ENCODE data around the gene TTC4. TPM values are rescaled to one million over a fixed set of nuclear protein-coding genes. Genes with fewer than 3 reads are reported as not detected.
A peak's percentile ranks its signal among the peaks of the same experiment; 100 is the strongest.

TTC4 gene
- total RNA-seq, 2 donors from 2014 or later: 23.1 to 28.3 TPM

- H3K4me3 ChIP-seq (ENCODE audit: low read length): no peak overlapping the region
- WGBS, 2 experiments (ENCODE audit: insufficient coverage in 1 of 2, insufficient read length in 1 of 2): 93 to 100% methylated on average over 6 of the region's 6 CpGs
- no peaks in the 10 kb centered on the region for H3K36me3 ChIP-seq (ENCODE audit: control insufficient read depth, insufficient read depth, low read length)
- H3K27ac ChIP-seq (ENCODE audit: low read depth, low read length): no peak overlapping the region
- H3K27me3 Mint-ChIP-seq (ENCODE audit: insufficient read depth): peaks cover 2% of the 10 kb centered on the region
- H3K9me3 ChIP-seq (ENCODE audit: control insufficient read depth, low read length): no peaks in the 10 kb centered on the region
- H3K27ac Mint-ChIP-seq: no peak overlapping the region
- TF ChIP-seq CTCF (conservative IDR thresholded peaks at IDR 0.05): no peak
- H3K4me1 ChIP-seq (ENCODE audit: control insufficient read depth, insufficient read depth, low read length): no peaks in the 10 kb centered on the region
- DNase-seq: no peak
- H3K4me3 Mint-ChIP-seq: no peak overlapping the region
- no peaks in the 10 kb centered on the region for H3K36me3 Mint-ChIP-seq (ENCODE audit: low read depth)
- no peaks in the 10 kb centered on the region for H3K27me3 ChIP-seq (ENCODE audit: control insufficient read depth, insufficient read depth, low read length, poor library complexity, severe bottlenecking)
- no peaks in the 10 kb centered on the region for H3K9me3 Mint-ChIP-seq
- H3K4me1 Mint-ChIP-seq: peaks cover 2% of the 10 kb centered on the region
- no peak overlapping the region for H3K9ac ChIP-seq (ENCODE audit: extremely low read depth, low read length, poor library complexity, severe bottlenecking)
Measured at GRCh38 chr1:54683453-54683852, 32.2 kb upstream of the TTC4 start.

- Histone ChIP-seq H3K9me3 (ENCODE audit: control insufficient read depth, low read length) (no peaks in the 10 kb centered on the region), H3K36me3 (ENCODE audit: control insufficient read depth, insufficient read depth, low read length) (no peaks in the 10 kb centered on the region), H3K4me1 (ENCODE audit: control insufficient read depth, insufficient read depth, low read length) (no peaks in the 10 kb centered on the region), H3K27ac (ENCODE audit: low read depth, low read length) (no peak overlapping the region), H3K27me3 (ENCODE audit: control insufficient read depth, insufficient read depth, low read length, poor library complexity, severe bottlenecking) (no peaks in the 10 kb centered on the region), H3K4me3 (ENCODE audit: low read length) (no peak overlapping the region), H3K9ac (ENCODE audit: extremely low read depth, low read length, poor library complexity, severe bottlenecking) (no peak overlapping the region)
- H3K9me3 Mint-ChIP-seq: no peaks in the 10 kb centered on the region
- H3K27me3 Mint-ChIP-seq (ENCODE audit: insufficient read depth): peaks cover 5% of the 10 kb centered on the region
- 92 to 93% methylated on average over 2 to 4 of the region's 4 CpGs for WGBS, 2 experiments (ENCODE audit: insufficient coverage in 1 of 2, insufficient read length in 1 of 2)
- no peak for TF ChIP-seq CTCF (conservative IDR thresholded peaks at IDR 0.05)
- DNase-seq: no peak
- H3K4me1 Mint-ChIP-seq: no peaks in the 10 kb centered on the region
- H3K27ac Mint-ChIP-seq: no peak overlapping the region
- H3K36me3 Mint-ChIP-seq (ENCODE audit: low read depth): no peaks in the 10 kb centered on the region
- H3K4me3 Mint-ChIP-seq: no peak overlapping the region
Measured at GRCh38 chr1:54685335-54685905, 30.2 kb upstream of the TTC4 start.

GRCh38 chr1:54686155-54686554, 29.5 kb upstream of the TTC4 start:
- H3K4me3 ChIP-seq (ENCODE audit: low read length): no peak overlapping the region
- DNase-seq: no peak
- H3K27me3 ChIP-seq (ENCODE audit: control insufficient read depth, insufficient read depth, low read length, poor library complexity, severe bottlenecking): peaks cover 4% of the 10 kb centered on the region
- H3K9ac ChIP-seq (ENCODE audit: extremely low read depth, low read length, poor library complexity, severe bottlenecking): no peak overlapping the region
- no peaks in the 10 kb centered on the region for H3K36me3 Mint-ChIP-seq (ENCODE audit: low read depth)
- peaks cover 5% of the 10 kb centered on the region for H3K27me3 Mint-ChIP-seq (ENCODE audit: insufficient read depth)
- no peaks in the 10 kb centered on the region for H3K4me1 ChIP-seq (ENCODE audit: control insufficient read depth, insufficient read depth, low read length)
- no peaks in the 10 kb centered on the region for H3K9me3 ChIP-seq (ENCODE audit: control insufficient read depth, low read length)
- H3K27ac Mint-ChIP-seq: no peak overlapping the region
- no peak overlapping the region for H3K27ac ChIP-seq (ENCODE audit: low read depth, low read length)
- 88 to 93% methylated on average over 8 to 11 of the region's 11 CpGs for WGBS, 2 experiments (ENCODE audit: insufficient coverage in 1 of 2, insufficient read length in 1 of 2)
- no peak overlapping the region for H3K4me3 Mint-ChIP-seq
- TF ChIP-seq CTCF (conservative IDR thresholded peaks at IDR 0.05): peak; percentile 22
- no peaks in the 10 kb centered on the region for H3K4me1 Mint-ChIP-seq
- H3K36me3 ChIP-seq (ENCODE audit: control insufficient read depth, insufficient read depth, low read length): no peaks in the 10 kb centered on the region
- no peaks in the 10 kb centered on the region for H3K9me3 Mint-ChIP-seq

All from endodermal cell (in vitro differentiated cells).